GM21360 (cell line): ENCODE results near the gene GRIK5.
"Not testable (repeated sequence)": the region's sequence is repeated elsewhere in the genome, so short reads cannot be mapped to it uniquely, and the experiment has no call there.

Experiments
- ATAC-seq: cut with Tn5 transposase; IDR thresholded peaks from one replicate; pipeline ENCODE4 v1.9.1; 2021; ENCODE audit warnings: mild to moderate bottlenecking, moderate library complexity; ENCODE audit not compliant: unreplicated experiment

Gene GRIK5

DNA sequence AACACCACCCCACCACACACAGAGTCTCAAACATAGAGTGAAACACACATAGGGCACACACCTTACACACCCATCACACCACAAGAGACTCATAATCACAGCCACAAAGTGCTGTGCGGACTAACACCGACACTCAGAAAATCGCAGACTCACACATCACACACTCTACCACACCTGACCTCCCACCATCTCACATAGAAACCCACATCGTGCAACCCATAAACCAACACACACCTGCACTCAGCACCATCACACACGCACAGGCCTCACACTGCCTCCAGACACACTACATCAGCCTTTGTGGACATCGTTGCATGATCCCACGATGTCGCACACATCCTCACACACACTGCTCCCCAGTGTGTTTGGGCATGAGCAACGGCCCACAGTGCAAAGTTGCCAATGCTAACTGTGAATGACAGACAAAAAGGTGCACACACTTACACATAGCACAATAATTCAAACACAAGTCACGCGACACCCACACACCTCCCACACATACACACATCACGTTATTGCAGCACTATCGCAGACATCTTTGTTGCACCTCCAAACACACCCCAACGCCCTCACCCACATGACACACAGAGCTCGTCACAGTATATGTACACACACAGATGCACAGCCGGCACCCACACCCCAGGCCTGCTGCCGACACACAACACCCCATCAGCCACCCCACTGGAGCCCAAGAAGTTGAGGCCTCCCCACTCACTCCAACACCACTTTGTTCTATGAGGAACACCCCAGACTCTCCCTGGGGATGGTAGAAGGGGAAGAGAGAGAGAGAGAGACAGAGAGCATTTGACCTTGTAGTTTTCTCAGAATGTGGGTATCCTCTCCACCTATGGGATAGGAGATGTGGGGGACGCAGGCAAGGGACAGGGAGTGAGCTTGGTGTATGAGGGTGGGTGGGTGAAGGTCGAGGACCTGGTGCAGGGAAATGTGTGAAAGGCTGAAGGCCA lies 74.7 kb downstream of the GRIK5 start:
- ATAC-seq, result no peak

DNA sequence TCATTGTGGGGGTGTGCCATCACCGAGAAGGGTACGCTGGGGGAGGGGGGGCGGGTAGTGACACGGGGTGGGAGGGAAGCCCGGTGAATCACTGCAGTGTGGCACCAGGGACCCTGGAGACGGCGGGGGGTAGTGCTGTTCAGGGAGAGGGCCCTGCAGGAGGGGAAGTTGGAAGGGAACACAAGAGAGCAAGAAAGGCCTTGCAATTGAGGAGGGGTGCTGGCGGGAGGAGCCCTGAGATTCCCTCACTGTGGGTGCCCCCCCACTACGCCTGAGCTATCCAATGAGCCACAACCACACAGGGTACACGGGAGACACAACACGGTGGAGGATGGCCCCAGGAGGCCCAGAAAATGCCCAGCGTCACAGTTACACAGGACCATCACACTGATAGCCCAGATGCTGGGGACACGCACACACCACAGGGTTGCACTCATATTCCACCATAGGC lies 75.5 kb downstream of the GRIK5 start:
- no peak for ATAC-seq

DNA sequence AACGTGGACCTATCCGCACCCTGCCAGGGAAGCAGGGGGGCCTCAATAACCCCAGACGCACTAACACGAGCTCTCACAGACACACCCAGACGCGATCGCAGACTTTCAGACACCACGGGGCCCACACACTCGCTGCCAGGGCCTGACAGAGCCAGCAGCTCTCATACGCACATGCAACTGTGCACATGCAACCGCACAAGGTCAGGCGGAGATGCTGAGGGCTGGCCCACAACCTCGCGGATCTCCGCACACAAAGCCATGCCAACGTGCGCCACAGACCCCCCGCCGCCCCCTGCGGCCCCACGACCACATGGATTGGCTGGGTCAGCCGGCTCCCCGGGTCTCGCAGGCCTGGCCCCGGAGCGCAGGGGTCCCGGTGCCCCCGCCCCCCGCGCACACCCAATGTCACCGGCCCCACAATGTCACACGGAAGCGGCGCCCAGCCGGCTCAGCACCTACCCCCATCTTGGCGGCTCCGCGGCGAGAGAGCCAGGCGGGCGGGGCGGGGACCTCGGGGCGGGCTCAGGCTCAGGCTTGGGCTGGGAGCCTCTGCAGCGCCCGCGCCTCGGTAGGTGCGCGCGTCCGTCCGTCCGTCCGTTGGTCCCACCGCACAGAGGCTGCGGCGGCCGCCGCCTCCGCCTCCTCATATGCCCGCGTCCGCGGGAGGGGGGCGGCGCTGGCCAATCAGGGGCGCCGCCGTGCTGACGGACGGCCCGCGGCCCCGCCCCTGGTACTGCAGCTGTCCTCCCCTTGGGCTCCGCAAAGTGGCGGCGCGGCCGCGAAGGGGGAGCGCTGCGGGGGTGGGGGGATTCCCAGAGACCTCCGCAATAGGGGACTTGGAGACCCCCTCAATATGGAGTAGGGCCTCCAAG lies 76.2 kb downstream of the GRIK5 start, which contains the start of gene ATP1A3:
Gene ATP1A3 (minus strand): TSS at position 619 of the 872 bp plus-strand sequence. CDS start 154 bp downstream, at position 465.
- peak; percentile 48 for ATAC-seq

DNA sequence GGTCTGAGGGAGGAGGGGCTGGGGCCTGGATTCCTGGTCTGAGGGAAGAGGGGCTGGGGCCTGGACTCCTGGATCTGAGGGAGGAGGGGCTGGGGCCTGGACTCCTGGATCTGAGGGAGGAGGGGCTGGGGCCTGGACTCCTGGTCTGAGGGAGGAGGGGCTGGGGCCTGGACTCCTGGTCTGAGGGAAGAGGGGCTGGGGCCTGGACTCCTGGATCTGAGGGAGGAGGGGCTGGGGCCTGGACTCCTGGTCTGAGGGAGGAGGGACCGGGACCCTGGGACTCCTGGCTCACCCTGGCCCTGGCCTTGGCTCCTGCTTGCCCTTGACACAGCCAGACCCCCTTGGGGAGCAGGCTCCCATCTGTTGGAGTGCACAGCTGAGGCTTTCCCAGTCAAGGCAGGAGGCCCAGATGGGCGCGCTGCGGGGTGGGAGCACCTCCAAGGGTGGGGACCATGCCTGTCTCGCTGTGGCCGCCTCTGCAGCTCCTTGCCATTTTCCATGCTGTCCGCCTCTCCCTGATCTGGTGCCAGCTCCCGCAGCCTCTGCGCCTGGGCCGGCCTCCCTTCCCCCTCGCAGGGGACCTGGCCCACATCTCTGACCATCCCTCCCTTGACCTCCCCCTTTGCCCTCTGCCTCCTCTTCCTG lies 78.0 kb downstream of the GRIK5 start:
- not testable (repeated sequence) for ATAC-seq

DNA sequence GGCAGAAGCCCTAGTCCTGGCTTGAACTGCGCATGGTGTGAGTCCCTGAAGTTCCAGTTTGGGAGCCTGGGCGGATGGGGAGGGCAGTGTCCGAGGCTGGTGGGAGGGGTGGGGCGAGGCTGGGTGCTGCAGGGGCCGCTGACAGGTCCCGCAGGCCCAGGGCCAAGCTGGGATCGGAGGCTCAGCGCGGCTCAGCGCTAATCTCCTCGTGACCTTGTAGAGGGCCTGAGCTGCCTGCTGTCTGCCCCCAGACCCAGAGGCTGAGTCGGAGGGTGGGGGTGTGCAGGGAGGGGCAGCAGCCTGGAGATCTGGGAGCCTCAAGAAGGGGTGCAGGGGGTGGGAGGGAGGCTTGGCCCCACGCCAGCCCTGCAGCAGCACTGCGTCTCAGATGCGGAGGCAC lies 79.0 kb downstream of the GRIK5 start:
- ATAC-seq, result no peak

DNA sequence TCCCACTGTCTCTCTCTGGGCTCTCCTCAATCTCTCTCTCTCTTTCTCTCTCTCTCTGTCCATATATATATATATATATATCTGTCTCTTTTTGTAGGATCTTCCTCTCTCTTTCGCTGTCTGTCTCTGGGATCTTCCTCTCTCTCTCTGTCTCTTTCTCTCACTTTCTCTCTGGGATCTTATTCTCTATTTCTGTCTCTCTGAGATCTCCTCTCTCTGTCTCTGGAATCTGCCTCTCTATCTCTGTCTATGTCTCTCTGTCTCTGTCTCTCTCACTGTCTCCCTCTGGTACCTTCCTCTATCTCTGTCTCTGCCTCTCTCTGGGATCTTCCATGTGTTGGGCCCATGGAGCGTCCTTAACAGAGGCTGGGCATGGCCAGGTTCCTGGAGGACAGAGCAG lies 79.4 kb downstream of the GRIK5 start:
- ATAC-seq, result no peak

DNA sequence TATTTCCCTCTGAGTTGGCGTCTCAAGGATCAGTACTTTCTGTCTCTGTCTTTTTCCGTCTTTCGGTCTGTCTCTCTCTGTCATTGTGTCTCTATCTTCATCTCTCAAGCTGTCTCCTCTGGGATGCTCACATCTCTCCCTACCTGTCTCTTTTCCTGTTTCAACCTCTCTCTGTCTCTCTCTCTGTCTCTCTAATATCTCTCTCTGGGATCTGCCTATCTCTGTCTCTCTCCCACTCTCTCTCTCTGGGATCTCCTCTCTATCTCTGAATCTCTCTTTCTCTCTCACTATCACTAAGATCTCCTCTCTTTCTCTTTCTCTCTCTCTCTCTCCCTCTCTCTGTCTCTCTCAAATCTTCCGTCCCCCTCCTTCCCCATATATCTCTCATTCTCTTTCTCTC lies 80.0 kb downstream of the GRIK5 start:
- no peak for ATAC-seq

DNA sequence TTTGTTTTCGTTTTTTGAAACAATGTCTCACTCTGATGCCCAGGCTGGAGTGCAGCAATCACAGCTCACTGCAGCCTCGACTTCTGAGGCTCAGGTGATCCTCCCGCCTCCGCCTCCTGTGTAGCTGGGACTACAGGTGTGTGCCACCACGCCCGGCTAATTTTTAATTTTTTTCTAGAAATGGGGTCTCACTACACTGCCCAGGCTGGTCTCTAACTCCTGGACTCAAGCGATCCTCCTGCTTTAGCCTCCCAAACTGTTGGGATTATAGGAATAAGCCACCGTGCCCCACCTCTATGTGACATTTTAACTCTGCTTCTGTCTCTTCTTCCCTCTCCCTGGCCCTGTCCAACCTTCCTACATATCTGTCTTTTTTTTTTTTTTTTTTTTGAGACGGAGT lies 81.1 kb downstream of the GRIK5 start:
- ATAC-seq, result no peak

DNA sequence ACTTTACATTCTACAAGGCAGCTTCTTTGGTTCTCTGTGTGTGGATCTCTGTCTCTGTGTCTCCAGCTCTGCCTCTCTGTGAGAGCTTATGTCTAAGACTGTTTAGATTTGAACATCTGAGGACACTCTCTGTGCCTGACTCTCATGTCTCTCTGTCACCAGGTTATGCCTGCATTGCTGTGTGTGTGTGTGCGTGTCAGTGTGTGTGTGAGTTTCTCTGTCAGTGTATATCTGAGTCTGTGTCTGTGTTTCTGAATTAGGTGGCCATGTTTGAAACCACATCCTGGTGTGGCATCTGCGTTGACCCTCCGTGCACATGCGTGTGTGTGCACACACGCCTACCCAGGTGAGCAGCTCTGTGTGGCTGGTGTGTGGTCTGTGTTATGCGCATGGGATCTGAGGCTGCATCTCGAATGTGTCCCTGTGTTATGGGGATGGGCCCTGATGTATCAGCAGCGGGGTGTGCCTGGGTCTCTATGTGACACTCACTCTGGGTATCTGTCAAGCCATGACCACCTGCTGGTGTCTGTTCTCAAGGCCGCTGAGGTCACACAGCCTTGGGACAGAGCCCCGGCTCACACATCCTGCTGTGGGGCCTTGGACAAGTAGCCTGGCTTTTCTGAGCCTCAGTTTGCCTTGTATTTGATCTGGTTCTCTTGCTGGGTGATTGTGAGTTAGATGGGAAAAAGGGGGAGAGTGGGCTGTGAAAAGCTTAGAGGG lies 82.7 kb downstream of the GRIK5 start:
- no peak for ATAC-seq

DNA sequence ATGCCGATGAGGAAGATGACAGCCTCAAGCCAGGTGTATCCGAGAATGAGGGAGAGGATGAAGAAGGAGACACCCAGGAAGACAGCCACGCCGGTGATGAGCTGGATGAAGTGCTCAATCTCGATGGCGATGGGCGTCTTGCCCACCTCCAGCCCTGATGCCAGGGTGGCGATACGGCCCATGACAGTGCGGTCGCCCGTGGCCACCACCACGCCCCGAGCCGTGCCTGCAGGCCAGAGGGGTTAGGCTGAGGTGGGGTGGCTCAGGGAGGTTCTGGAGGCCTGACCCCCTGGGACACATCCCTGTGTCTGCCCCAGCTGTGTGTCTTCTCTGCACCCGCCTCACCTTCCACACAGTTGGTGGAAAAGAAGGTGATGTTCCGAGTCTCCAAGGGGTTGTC lies 85.0 kb downstream of the GRIK5 start:
- ATAC-seq, result no peak

DNA sequence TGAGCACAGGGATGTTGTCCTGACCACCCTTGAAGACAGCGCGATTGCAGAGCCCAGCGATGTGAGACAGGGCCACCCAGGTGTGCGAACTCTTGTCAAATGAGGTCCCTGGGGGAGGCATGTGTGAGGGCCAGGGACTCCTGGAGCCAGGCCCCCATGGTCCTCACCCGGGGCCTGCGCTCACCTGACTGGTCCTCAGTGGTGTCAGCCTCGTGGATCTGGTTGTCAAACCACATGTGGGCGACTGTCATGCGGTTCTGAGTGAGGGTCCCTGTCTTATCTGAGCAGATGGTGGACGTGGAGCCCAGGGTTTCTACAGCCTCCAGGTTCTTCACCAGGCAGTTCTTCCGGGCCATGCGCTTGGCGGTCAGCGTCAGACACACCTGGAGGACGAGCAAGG lies 88.3 kb downstream of the GRIK5 start:
- no peak for ATAC-seq

DNA sequence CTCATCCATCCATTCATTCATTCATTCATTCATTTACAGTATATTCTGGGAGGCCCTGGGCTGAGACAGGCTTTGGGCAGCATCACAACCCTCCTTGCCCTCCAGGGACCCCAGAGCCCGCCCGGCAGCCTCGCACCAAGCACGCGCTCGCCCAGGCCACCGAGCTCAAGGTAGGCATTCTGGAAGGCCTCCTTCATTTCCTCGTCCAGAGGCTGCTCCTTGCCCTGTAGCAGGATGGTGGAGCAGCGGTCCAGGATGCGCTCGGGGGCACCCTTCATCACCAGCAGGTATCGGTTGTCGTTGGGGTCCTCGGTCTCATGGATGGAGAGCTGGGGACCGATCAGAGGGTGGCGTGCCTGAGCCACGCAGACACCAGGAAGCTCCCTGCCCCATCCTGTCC lies 91.5 kb downstream of the GRIK5 start:
- ATAC-seq, result no peak

DNA sequence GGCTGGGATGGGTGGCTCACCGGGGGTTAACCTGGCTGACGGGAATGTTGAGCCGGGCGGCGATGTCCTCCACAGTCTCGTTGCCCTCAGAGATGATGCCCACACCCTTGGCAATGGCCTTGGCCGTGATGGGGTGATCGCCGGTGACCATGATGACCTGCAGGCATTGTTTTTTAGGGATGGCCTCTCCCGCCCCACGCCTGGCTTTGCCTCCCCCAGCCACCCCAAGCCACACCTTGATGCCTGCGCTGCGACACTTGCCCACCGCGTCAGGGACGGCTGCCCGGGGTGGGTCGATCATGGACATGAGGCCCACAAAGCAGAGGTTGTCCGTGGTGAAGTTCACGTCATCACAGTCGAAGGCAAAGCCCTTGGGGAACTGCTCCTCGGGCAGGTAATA lies 92.1 kb downstream of the GRIK5 start:
- no peak for ATAC-seq

DNA sequence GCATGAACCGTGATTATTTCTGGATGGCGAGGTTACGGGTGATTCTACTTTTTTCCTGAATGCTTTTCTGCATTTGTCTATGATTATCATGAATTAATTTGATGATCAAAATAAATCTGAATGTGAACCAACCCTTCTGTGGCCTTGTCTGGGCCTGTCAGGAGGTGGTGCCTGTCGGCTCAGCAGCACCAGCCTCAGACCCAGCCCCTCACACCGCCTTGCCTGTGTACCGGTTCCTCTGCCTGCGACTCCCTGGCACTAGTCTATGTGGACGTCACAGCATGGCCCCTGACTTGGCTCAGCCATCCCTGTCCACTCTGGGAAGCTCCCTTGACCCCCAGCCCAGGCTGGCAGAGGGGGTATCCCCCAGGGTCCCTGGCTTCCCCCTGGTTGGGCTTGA lies 95.4 kb downstream of the GRIK5 start:
- ATAC-seq, result no peak

DNA sequence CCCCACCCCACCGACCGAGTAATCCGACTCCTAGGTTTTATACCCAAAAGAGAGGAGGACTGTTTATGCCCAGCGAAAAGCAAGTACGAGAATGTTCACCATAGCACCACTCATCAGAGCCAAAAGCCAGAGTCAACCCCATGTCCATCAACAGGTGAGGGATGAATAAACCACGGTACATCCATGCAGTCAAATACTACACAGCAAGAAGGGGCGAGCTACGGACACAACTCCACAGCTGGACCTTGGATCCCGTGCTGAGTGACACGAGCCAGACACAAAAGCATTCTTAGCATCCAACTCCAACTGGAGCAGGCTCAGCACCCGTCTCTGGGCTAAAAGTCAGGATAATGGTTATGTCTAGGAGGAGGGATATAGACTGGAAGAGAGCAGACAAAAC lies 98.6 kb downstream of the GRIK5 start:
- no peak for ATAC-seq

DNA sequence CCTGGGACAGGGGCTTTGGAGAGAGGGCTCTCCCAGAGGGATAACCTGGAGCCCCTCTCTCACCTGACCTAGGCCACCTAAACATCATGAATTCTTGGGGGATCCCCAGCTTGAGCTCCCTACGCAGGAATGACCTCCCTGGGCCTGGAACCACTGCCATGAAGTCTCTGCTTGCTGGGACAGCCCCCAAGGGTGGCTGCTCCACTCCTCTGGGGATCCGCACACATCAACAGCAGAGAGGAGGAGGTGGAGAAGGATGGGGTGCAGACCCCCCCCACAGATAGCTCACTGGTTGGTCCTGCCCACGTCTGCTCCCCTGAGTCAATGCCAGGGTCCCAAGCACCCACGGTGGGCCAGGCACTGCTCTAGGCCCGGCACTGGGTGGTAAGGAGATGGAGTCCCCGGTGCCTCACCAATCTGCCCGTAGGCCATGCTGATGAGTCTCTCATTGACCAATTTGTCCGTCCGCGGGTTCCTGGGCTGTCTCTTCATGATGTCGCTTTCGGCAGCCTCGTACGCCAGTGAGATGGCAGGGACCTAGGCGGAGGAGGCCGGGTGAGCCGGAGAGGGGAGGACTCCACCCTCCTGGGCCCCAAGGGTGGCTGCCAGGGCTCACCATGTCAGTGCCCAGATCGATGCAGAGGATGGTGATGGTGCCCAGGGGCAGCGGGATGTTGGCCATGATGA lies 100.1 kb downstream of the GRIK5 start:
- no peak for ATAC-seq

DNA sequence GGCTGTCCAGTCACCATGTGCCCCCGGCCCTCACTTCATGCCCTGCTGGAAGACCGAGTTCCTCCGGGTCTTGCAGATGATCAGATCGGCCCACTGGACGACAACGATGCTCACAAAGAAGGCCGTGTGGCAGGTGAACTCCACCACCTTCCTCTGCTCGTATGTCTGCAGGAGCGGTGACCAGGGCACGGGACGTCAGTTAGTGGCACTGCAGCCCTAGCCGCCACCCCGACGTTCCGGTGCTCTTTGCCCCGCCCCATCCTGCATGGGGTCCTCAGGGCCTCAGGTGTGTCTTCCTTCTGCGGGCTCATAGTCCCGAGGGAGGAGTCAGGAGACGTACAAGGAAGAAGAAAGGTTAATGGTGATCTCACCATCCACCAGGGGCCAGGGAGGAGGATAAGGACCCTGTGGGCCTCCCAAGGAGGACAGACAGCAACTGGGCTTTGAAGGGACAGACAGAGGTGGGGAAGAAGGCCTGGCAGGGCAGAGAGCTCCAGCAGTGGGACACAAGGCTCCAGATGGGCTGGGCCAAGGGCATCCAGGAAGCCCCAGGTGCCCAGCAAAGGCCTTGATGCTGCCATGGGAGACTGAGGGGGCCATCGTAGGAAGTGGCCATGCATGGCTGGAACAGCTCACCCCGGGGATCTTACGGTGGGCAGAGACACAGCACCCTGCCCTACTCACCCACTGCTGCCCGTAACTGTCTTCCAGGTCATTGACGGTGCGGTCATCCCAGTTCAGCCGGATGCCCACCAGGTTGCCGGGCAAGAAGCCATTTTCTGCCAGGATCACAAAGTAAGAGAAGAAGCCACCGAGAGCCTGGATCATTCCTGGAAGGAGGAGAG lies 101.0 kb downstream of the GRIK5 start:
- ATAC-seq, result no peak

DNA sequence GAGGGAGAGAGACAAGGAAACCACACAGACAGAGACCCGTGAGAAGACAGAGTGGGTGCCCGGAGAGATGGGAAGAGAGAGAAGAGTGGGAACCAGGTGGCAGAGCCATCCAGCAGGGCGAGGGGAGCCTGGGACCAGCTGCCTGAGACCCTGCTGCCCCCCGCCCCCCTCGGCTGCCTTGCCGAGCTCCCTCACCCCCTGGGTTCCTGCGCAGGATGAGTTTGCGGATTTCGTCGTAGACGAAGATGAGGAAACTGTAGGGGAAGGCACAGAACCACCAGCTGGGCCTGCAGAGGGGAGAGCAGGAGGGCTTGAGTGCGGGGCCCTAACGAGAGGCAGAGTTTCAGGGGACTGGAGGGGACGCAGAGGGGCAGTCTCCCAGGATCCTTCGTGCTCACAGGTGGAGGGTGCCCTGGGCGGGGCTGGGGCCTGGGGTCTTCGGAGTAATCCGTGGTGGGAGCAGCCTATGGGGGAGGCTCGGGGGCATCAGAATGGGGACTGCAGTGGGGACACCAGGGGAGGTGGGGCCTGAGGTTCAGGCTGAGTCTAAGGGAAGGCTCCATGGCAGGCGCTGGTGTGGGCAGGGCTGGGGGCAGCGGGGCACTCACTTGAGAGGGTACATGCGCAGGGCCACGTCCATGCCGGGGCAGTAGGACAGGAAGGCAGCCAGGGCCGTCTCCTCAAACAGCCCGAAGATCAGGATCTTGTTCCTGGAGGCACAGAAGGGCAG lies 102.8 kb downstream of the GRIK5 start:
- no peak for ATAC-seq
